Stimulated activated CD4-positive, alpha-beta T cell treated with anti-CD3 and anti-CD28 coated beads, Interleukin-15, amount 100 ng/mL, for 24 hours (primary cell): ENCODE results near the gene ASTN2.

ENCODE experiments used
- DNase-seq: peaks from one replicate; pipeline ENCODE4 v3.0.0-alpha.2; 2020

Gene ASTN2

GRCh38 chr9:117413346-117414219 is 1.3 kb downstream of the ASTN2 start:
- no peak for DNase-seq

GRCh38 chr9:117412841-117413240 is 2.0 kb downstream of the ASTN2 start:
- no peak for DNase-seq

GRCh38 chr9:117412006-117412715 is 2.7 kb downstream of the ASTN2 start:
- DNase-seq, result no peak

- peak; percentile 4 for DNase-seq
Observed at GRCh38 chr9:117411547-117411946, 3.3 kb downstream of the ASTN2 start.

GRCh38 chr9:117409321-117409720 is 5.5 kb downstream of the ASTN2 start:
- DNase-seq, result no peak

GRCh38 chr9:117407436-117408022 is 7.3 kb downstream of the ASTN2 start:
- no peak for DNase-seq

GRCh38 chr9:117405950-117406705 is 8.7 kb downstream of the ASTN2 start:
- no peak for DNase-seq

GRCh38 chr9:117403848-117404247 is 11.0 kb downstream of the ASTN2 start:
- DNase-seq, result no peak

GRCh38 chr9:117403403-117403811 is 11.4 kb downstream of the ASTN2 start:
- no peak for DNase-seq

GRCh38 chr9:117400171-117400570 is 14.7 kb downstream of the ASTN2 start:
- no peak for DNase-seq

GRCh38 chr9:117395151-117395650 is 19.7 kb downstream of the ASTN2 start:
- no peak for DNase-seq

- DNase-seq, result no peak
Observed at GRCh38 chr9:117394655-117395054, 20.2 kb downstream of the ASTN2 start.

GRCh38 chr9:117392992-117393391 is 21.9 kb downstream of the ASTN2 start:
- DNase-seq, result no peak

- DNase-seq, result no peak
Observed at GRCh38 chr9:117387422-117387821, 27.4 kb downstream of the ASTN2 start.

GRCh38 chr9:117379341-117379740 is 35.5 kb downstream of the ASTN2 start:
- no peak for DNase-seq

GRCh38 chr9:117377046-117377445 is 37.8 kb downstream of the ASTN2 start:
- no peak for DNase-seq

GRCh38 chr9:117375956-117376355 is 38.9 kb downstream of the ASTN2 start:
- DNase-seq, result no peak

GRCh38 chr9:117374076-117374725 is 40.7 kb downstream of the ASTN2 start:
- DNase-seq, result no peak

GRCh38 chr9:117368684-117369230 is 46.1 kb downstream of the ASTN2 start:
- DNase-seq, result no peak

- DNase-seq, result no peak
Observed at GRCh38 chr9:117365438-117365837, 49.4 kb downstream of the ASTN2 start.

- no peak for DNase-seq
Observed at GRCh38 chr9:117363006-117363405, 51.9 kb downstream of the ASTN2 start.

GRCh38 chr9:117359910-117360309 is 54.9 kb downstream of the ASTN2 start:
- DNase-seq, result no peak
